HG03558 (cell line): Measurements from ENCODE around the gene UACA.

Source experiments
- ATAC-seq: cut with Tn5 transposase; IDR thresholded peaks from one replicate; pipeline ENCODE4 v1.9.1; 2021; ENCODE audit warnings: moderate number of reproducible peaks; ENCODE audit not compliant: unreplicated experiment; ENCODE audit errors: extremely low read depth

Gene UACA

DNA sequence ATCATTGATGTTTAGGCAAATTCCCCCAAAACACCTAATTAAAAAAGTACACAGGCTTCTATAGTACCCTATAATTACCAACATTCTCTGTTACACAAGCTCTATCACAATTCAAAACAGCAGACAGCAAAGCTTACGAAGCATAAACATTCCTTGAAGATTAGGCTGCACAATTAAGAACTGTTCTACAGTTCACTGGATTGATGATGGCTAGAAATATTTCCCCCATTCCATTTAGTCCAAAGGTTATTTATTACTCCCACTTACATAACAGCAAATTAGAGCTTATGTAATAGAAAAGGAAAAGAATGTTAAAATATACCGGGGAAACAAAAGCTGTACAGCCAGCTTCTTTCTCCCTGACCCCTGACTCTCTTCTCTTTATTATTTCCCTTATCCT is 49.3 kb downstream of the UACA start:
- no peak for ATAC-seq

DNA sequence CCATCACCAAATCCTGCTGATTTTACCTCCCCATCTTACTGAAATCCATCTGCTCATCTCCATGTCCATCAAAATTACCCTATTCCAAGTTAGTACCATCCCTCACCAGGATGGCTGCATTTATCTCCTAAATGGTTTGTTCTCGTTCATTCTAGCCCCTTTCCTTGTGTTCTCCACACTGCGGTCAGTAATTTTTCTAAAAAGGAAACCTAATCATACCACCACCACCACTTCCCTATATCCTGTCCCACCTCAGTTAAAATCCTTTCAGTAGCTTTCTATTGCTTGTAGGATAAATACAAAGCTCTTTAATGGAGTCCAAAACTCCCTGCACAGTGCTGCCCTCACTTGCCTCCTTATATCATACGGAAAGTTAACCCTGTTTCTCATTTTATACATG is 51.1 kb downstream of the UACA start:
- no peak for ATAC-seq

- ATAC-seq = no peak
Measured at GRCh38 chr15:70710714-70711113, 52.6 kb downstream of the UACA start.

GRCh38 chr15:70708839-70709238 is 54.5 kb downstream of the UACA start:
- no peak for ATAC-seq

DNA sequence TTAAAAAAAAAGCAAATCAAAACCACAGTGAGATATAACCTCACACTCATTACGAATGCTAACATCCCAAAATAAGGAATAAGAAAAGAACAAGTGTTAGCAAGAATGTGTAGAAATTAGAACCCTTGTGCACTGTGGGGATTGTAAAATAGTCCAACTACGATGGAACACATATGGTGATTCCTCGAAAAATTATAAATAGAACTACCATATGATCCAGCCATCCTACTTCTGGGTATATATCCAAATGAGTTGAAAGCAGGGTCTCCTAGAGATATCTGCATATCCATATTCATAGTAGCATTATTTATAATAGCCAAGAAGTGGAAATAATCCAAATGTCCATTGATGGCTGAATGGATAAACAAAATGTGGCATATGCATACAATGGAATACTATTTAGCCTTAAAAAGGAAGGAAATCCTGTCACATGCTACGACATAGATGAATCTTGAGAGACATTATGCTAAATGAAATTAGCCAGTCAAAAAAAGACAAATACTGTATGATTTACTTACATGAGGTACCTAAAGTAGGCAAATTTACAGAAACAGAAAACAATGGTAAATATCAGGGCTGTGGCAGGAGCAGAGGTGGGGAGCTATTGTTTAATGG is 55.6 kb downstream of the UACA start:
- ATAC-seq = no peak

DNA sequence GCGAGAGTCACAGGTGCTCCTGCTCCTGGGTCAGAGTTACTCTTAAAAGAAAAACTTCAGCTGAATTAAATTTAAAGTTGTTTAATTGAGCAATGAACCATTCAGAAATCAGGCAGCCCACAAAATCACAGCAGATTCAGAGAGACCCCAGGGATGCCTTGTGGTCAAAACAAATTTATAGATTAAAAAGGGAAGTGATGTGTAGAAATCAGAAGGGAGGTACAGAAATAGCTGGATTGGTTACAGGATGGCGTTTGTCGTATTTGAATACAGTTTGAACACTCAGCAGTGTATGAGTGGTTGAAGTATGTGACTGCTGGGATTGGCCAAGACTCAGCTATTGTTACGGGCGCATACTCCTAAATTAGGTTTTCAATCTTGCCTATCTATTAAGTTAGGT is 58.6 kb downstream of the UACA start:
- no peak for ATAC-seq

- ATAC-seq = no peak
Measured at GRCh38 chr15:70704166-70704565, 59.2 kb downstream of the UACA start.

DNA sequence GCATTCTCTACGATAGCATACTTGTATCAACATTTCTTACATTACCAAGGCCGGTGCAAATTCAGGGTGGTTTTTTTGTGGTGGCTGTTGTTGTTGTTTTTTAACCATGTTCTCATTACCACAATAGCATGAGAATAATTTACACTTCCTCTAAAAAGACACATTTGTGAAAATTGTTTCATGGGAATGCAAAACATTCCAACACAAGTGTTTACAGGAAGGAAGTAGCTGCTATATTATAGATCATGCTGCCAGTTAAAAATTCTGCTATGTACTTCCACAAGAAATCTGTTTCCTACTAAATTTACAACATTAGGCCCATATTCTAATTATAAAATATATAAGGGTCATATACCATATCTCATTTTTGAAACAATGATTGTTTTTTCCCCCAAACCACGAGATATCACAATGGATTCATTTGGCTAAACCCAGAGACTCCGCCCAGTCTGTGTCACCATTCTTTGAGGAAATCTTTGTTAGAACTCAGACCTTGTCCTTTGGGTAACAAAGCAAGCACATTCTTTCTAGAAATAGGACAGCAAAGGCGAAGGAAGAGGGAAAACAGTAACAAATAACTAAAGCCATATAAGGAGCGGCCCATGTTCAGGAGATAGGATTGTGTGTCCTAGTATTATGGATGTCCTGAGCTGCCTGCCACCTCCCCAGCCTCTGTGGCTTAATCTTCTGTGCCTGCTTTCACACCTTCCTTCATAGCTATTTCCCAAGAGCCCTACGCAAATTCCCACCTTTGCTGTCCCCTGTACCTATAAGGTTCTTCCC is 60.1 kb downstream of the UACA start:
- ATAC-seq = no peak

- ATAC-seq = no peak
Measured at GRCh38 chr15:70702584-70702983, 60.8 kb downstream of the UACA start.

- ATAC-seq = no peak
Measured at GRCh38 chr15:70701891-70702568, 61.3 kb downstream of the UACA start.

- no peak for ATAC-seq
Measured at GRCh38 chr15:70701171-70701570, 62.2 kb downstream of the UACA start.

DNA sequence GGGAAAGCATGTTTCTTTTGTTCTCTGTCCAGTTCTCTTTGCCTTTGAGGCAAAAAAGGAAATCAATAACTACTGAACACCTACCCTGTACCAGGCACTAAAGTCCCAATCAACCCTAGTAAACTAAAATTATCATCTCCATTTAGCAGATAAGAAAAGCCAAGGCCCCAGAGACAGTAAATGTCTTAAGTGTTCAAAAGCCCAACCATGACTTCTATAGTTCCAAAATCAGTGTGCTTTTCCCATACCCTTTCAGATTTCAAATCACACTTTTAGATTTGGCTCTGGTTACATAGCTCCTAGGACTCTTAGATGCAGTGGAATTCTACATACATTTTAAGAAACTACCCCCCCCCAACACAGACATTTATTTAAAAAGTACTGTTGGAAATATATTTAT is 63.5 kb downstream of the UACA start:
- ATAC-seq = no peak

DNA sequence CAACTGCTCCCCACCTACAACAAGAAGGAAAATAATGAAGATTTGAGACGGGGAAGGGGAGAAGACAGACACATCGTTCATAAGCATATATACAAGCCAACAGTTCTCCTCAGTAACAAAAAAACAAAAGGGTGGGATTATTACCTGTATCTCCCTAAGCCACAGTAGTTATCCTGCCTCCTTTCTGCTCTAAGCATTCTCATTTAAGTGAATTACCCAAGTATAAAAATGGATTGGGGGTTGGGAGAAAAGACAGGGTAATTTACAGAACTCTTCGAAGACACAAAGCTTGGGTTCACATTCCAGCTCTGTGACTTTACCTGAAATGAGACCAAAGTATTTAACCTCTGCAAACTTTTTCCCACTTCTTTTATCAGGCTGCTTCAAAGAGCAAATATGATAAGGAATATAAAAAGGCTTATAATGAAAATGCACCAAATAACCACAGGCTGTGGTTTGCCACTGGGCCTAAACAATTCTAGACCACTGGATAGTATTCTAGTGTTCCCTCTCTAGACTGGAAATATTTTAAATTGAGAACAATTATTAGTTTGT is 64.4 kb downstream of the UACA start:
- no peak for ATAC-seq

DNA sequence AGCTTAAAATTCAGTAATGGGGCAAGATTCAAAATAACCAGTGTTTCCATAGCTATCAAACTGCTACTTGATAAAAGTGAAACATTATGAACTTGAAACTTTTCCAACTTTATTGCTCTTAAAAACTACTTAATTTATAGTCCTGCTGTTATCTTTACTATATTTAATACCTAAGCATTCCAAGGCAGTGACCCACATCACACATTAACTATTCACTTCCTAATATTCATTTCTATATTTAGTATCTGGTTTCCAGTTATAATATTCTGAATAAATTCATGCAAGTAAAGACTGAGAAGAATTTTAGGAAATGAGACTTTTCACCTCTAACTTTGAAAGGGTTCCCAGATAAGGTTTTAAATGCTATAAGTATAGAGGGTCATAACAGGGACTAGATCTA is 64.9 kb downstream of the UACA start:
- no peak for ATAC-seq

DNA sequence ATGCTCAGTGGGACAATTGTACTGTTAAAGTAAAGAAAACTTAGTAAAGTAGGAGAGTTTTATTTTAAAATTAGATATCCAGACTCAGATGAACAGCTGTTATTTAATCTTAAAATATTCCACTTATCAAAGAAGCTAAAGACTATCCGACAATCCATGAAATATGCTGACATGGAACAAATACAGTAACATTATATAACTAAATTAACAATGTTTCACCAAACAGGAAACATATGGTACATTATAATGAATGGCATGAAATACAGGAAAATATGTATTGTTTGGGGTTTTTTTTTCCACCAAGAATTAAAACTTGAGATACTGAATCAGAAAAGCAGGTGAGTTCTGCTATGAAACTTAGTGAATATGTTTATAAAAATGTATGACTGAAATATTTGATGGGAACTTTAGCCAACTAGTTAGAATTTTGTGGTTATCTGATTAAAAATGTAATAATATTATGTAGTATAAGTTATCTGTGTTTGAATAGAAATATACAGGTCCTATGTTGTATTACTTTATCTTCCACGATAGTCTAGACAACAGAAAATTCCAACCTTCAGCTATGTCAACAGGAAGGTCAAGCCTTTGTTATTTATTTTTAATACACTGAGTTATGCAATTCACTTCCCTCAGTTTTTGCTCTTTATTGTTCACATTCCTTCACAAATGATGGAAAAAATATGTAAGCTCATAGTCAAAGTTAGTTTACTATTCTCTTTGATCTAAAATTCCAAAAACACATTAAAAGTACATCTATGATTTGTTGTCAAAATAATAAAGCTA is 72.7 kb downstream of the UACA start:
- no peak for ATAC-seq

DNA sequence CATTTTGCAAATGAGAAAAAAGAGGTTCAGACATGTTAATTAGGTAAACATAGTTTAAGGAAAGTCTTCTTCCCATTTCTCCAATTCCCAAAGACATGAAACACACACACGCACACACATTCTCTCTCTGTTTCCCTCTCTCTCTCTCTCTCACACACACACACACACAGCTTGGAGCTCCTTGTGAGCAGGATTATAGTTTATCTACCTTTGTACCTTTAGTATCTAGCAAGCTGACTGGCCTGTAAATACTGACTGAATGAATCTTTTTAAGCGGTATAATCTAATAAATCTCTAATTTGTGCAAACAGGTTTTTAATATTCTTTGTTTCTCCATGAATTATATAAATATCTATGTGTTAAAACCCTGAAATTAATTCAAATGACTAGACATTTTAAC is 73.3 kb downstream of the UACA start:
- ATAC-seq = no peak

DNA sequence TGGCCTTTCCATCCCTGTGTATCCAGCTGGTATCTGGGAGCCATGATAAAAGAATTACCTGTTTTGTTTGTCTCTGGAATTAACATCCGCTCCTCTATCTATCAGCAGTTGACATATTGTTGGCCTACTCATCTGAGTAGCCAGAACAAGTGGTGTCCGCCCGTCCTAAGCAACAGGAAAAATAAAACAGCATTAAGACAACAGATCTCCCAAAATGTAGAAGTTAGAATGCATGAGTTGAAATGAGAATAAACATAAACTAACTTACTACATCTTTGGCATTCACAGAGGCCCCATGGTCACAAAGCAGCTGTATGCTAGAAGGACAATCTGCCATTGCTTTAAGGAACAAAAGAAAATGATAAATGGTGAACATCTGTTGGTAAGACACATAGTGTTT is 75.9 kb downstream of the UACA start:
- no peak for ATAC-seq

- ATAC-seq = no peak
Measured at GRCh38 chr15:70680817-70681216, 82.5 kb downstream of the UACA start.

DNA sequence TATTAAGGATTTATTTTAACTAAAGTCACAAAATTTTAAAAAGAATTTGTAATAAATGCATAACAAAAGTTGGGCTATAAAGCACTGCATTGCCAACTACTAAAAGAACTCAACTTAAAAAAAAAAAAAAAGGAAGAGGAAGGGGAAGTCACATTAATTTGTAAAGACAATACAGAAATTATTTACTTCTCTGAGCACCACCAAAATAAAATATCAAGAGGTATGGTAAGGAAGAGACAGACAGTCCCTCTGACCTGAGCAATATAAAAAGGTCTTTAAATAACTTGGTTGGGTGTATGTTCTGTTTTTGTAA is 83.5 kb downstream of the UACA start:
- no peak for ATAC-seq

GRCh38 chr15:70672081-70672480 is 91.3 kb downstream of the UACA start:
- no peak for ATAC-seq

- ATAC-seq = no peak
Measured at GRCh38 chr15:70670680-70671079, 92.7 kb downstream of the UACA start.
